Measurements from ENCODE around the gene SLC34A3.

- TF ChIP-seq CTCF (IDR thresholded peaks at IDR 0.05; ENCODE audit: insufficient read depth, low read length) = no peak
- TF ChIP-seq POLR2AphosphoS5 (IDR thresholded peaks at IDR 0.05; ENCODE audit: low read depth) = no peak
- no peak for TF ChIP-seq GABPA (IDR thresholded peaks at IDR 0.05; ENCODE audit: low read depth)
- TF ChIP-seq, protein P1, sequence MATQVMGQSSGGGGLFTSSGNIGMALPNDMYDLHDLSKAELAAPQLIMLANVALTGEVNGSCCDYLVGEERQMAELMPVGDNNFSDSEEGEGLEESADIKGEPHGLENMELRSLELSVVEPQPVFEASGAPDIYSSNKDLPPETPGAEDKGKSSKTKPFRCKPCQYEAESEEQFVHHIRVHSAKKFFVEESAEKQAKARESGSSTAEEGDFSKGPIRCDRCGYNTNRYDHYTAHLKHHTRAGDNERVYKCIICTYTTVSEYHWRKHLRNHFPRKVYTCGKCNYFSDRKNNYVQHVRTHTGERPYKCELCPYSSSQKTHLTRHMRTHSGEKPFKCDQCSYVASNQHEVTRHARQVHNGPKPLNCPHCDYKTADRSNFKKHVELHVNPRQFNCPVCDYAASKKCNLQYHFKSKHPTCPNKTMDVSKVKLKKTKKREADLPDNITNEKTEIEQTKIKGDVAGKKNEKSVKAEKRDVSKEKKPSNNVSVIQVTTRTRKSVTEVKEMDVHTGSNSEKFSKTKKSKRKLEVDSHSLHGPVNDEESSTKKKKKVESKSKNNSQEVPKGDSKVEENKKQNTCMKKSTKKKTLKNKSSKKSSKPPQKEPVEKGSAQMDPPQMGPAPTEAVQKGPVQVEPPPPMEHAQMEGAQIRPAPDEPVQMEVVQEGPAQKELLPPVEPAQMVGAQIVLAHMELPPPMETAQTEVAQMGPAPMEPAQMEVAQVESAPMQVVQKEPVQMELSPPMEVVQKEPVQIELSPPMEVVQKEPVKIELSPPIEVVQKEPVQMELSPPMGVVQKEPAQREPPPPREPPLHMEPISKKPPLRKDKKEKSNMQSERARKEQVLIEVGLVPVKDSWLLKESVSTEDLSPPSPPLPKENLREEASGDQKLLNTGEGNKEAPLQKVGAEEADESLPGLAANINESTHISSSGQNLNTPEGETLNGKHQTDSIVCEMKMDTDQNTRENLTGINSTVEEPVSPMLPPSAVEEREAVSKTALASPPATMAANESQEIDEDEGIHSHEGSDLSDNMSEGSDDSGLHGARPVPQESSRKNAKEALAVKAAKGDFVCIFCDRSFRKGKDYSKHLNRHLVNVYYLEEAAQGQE (IDR thresholded peaks at IDR 0.05; ENCODE audit: insufficient replicate concordance, low read depth) = no peak
- no peak for TF ChIP-seq SPI1 (IDR thresholded peaks at IDR 0.05; ENCODE audit: borderline replicate concordance, low read depth)
Measured at GRCh38 chr9:137262909-137263285, 32.2 kb downstream of the SLC34A3 start.

Measured in HL-60 (cell line).